ENCODE measurements around the gene CHST13.

The CHST13 gene

GRCh38 chr3:126488185-126488584 lies 35.8 kb upstream of the CHST13 start:
- DNase-seq (ENCODE audit: low read depth): no peak

DNA sequence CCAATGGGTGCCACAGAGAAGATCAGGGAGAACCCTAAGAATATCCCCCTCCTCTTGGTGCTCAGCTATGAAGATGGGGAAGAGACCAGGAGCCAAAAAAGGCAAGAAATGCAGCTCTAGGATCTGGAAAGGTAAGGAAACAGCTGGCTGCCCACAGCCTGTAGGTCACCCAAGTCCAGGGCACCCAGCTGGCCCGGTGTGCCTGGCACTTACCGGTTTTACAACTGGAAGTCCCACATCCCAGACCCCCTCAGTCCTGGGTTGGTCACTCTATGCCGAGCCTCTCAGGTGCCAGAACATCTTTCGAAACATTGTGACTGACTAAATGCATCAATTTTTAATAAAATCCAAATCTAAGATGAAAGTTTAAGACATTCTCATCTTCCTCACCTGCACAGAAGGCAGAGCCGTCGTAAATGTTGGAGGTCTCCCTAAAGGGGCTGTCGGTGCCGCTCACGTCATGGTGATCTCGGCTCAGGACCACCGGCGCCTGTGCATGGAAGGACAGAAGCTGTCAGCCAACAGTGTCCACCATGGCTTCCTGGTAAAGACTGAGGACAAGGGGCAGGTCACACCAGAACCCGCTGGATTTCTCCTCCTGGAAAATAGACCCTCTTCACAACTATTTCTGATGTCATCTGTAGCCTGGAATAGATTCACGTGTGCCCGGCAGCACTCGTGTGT lies 34.9 kb upstream of the CHST13 start:
- no peak for DNase-seq (ENCODE audit: low read depth)

DNA sequence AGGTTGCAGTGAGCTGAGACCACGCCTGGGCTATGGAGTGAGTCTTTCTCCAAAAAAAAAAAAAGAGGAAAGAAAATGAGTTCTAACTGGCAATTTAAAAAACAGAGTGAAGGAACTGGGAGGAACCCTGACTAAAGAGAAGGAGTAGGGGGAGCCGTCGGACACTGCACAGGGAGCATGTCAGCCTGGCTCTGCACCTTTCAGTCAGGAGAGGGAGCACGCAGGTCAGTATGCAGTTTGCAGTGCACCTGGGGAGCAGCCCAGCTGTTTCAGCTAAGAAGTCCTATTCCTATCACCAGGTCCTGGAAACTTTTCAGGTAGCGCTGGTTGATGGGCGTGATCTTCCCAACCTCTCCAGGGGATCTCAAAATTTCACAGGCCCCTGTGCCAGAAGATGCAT lies 33.3 kb upstream of the CHST13 start:
- DNase-seq (ENCODE audit: low read depth): no peak

DNA sequence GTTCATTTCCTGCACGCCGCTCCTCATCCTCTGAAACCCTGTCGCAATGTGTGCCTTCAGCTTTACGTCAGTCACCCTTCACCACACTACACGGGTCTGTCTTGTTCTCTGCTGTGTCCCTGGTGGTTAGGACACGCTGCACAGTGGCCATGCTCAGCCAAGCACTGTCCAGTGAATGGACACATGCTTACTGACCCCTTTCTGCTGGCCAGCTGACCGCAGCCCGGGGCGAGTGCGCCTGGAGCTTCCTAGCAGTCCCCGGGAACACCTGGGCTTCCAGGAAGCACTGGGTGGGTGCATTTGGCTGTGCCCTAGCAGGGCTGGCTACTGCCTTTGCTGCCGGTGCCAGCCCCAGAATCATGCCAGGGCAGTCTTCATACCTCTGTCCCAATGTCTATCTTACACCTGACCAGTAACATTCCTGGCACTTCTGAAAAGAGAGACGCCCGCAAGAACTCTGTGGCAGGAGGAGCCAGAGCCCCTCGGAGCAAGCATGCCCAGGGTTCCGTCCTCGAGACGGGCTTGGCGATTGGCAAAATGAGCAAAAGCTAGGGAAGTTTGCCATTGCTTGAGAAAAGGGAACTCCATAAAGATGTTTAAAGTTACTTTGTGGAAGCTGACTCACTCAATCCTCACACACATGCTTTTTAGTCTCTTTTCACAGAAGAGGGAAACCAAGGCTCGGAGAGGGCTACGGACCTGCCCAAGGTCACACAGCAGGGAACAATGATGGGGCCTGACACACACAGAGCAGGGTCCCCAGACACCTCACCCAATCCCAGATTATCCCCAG lies 32.5 kb upstream of the CHST13 start:
- no peak for DNase-seq (ENCODE audit: low read depth)

- no peak for DNase-seq (ENCODE audit: low read depth)
Observed at GRCh38 chr3:126493051-126493450, 30.9 kb upstream of the CHST13 start.

GRCh38 chr3:126493739-126494138 lies 30.2 kb upstream of the CHST13 start:
- DNase-seq (ENCODE audit: low read depth): no peak

DNA sequence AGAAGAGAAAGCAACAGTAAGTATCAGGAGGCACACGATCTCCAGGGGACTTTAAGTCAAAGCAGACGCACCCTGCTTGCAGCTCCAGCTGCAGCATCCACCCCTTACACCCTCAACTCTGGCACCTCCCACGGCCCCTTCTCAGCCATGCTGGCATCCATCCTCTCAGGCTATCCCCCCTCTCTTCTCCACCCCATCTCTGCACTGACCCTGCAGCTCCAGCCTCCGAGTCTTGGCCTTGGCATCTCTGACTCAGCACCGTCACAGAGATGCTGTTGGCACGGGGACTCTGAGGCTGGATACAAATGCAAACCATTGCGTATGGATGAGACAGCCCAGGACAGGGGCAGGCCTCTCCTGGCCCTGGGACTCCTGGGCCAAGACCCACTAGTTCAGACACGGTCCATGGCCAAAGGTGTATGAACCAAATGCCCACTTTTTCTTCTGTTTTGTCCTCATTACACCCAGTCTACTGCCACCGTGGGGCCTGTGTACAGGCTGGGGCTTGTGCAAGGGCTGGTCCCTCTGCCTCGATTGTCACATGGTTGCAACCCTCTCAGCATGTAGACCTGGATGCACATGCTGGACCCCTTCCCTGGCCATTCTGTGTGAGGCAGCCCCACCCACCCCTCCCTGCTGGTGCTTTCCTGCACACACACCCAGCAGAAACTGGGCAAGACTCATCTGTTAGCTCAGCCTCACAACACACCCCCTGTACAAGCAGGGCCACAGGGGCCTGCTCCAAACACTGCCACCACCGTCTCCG lies 29.6 kb upstream of the CHST13 start:
- DNase-seq (ENCODE audit: low read depth): no peak

- no peak for DNase-seq (ENCODE audit: low read depth)
Observed at GRCh38 chr3:126494970-126495230, 29.1 kb upstream of the CHST13 start.

- no peak for DNase-seq (ENCODE audit: low read depth)
Observed at GRCh38 chr3:126495786-126496185, 28.2 kb upstream of the CHST13 start.

DNA sequence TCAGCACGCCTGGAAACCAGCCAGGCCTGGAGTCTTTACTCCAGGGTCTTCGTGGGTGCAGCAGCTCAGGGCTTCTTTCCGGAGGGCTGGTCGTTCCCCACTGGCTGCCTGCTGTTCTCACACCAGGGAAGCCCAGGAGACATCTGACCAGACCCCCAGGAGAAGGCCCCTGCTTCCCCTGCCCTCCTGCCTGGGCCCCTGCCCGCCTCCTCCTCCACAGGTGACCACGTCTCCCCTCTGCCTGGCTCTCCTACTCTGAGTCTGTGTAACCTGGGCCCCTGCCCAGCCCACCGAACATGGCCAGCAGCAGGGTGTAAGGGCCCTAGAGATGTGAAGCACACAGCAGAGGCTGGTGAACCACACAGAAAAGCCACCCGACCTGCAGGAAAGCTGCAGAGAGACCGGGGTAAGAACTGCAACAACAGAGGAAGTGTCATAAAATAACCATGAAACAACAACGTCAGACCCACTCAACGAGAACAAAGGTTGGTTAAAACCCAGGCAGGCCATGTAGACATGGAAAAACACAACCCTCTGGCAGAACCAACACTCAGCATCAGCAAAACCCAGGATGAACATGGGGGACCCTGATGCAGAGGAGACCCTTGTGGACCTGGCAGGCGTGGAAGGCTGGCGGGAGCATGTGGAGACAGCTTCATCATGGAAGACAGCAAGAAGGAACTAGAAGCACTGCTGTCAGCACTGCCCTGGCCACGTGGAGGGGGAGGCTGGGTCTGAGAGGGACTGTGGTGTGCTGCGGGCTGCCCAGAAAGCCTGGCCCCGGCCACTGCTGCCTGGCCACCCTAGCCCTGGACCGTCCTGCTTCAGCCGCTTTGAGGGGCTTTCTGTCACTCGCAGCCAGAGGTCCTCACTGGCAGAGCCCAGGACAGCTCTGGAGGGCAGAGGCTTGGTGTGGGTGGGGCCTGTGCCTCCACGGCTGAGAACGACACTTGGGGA lies 26.8 kb upstream of the CHST13 start:
- DNase-seq (ENCODE audit: low read depth): no peak

DNA sequence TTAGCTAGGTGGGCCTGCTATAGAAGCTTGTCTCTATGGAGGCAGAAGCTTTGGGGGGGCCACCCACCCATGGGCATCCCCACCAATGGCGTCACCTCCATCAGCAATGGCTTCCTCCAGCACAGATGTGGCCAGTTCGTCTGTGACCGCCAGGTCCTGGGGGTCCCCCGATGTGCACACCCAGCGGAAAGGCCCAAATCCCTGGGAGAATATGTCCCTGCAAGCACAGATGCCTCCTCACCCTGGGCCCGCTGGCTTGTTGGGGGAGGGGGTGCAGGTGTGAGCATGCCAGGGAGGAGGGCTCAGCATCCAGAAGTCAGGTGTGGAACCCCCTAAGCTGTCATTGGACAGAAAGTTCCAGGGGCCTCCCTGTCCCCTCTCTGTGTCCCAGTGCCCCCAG lies 26.0 kb upstream of the CHST13 start:
- no peak for DNase-seq (ENCODE audit: low read depth)

DNA sequence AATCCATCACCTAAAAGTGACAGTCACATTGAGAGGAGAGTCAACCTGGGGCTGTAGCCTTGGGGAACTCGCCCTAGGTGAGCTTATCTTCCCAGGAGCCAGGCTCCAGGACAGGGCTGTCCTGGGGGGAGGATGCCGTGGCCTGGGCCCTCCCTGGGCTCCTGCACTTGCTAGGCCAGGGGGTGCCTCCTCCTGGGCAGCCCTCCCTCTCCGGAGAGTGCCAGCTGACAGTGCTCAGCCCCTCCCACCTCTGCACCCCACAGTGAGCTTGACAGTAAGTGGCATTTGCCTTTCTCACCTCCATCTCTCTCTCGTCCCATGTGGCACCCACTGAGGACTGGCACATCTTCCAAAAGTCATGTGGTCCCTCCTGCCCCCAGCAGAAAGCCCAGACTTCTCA lies 25.5 kb upstream of the CHST13 start:
- DNase-seq (ENCODE audit: low read depth): no peak

GRCh38 chr3:126498929-126499328 lies 25.0 kb upstream of the CHST13 start:
- DNase-seq (ENCODE audit: low read depth): no peak

- no peak for DNase-seq (ENCODE audit: low read depth)
Observed at GRCh38 chr3:126499401-126499800, 24.6 kb upstream of the CHST13 start.

- DNase-seq (ENCODE audit: low read depth): no peak
Observed at GRCh38 chr3:126500016-126500415, 23.9 kb upstream of the CHST13 start.

- DNase-seq (ENCODE audit: low read depth): no peak
Observed at GRCh38 chr3:126501054-126501453, 22.9 kb upstream of the CHST13 start.

DNA sequence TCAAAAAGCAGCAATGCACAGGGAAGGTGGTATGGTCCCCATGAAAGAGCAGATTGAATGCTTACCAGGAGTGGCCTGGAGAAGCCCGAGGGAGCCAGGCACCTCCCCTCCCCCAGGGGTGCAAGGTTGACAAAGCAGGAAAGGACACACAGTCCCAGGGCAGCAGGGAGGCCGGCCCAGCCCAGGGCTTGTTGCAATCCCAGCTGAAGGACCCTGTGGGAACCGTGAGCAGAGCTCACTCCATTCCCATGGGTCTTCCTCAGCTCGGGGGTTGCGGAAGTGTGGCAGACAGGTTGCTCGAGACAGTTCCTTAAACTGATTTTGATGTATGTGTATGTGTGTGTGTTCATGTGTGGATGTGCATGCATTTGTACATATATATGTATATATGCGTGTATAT lies 22.2 kb upstream of the CHST13 start:
- DNase-seq (ENCODE audit: low read depth): no peak

GRCh38 chr3:126502656-126503055 lies 21.3 kb upstream of the CHST13 start:
- no peak for DNase-seq (ENCODE audit: low read depth)

DNA sequence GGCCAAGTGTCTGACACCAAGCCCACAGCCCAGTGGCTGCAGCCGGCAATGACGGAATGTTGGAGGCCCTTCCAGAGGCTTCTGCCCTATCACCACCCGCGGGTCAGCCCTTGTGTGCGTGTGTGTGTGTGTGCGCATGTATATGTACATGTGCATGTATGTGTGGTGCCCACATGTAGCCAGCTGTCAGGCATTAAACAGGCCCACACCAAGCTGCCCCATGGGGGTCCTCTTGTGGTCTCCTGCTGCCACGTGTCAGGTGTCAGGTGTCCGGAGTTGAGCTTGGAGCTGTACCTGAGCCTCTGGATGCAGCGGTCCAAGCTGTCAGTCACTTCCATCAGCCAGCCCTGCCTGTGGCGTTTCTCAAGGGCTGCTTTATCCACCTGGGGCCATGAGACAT lies 20.3 kb upstream of the CHST13 start:
- DNase-seq (ENCODE audit: low read depth): no peak

DNA sequence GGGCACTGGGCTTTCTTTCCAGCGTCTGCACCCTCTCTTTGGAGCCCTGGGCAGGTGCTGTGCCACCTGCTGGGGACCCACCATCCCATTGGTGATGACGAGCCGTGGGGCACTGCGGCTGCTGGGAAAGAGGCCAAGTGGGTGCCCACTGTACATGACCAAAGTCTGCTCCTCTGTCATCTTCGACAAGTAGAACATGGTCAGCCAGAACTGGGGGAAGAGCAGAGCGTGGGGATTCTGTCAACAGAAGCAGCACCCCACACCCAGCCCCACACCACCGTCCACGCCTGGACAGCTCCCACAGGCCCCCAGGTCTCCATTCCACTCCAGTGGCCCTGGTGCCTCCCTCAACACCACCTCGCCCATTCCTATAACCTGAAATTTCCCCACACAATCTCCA lies 16.1 kb upstream of the CHST13 start:
- DNase-seq (ENCODE audit: low read depth): no peak

GRCh38 chr3:126508564-126508964 lies 15.4 kb upstream of the CHST13 start:
- no peak for DNase-seq (ENCODE audit: low read depth)
